HFF-Myc (cell line): Measurements from ENCODE around the gene MMP25.

Experiments
- DNase-seq: peaks from one replicate; pipeline ENCODE4 v3.0.0-alpha.2; 2011; ENCODE audit warnings: low read depth; ENCODE audit errors: extremely low read depth
- H3K4me3 ChIP-seq: replicated peaks from 2 replicates; pipeline ENCODE4 v1.5.1; 2011; ENCODE audit warnings: low read depth, mild to moderate bottlenecking, control low read depth, low read length
- TF ChIP-seq, protein P1 (sequence below): IDR thresholded peaks from 2 replicates; pipeline ENCODE4 v1.5.1; 2012; ENCODE audit warnings: mild to moderate bottlenecking, low read depth, low read length, control low read depth; ENCODE audit errors: missing control alignments

The MMP25 gene

DNA sequence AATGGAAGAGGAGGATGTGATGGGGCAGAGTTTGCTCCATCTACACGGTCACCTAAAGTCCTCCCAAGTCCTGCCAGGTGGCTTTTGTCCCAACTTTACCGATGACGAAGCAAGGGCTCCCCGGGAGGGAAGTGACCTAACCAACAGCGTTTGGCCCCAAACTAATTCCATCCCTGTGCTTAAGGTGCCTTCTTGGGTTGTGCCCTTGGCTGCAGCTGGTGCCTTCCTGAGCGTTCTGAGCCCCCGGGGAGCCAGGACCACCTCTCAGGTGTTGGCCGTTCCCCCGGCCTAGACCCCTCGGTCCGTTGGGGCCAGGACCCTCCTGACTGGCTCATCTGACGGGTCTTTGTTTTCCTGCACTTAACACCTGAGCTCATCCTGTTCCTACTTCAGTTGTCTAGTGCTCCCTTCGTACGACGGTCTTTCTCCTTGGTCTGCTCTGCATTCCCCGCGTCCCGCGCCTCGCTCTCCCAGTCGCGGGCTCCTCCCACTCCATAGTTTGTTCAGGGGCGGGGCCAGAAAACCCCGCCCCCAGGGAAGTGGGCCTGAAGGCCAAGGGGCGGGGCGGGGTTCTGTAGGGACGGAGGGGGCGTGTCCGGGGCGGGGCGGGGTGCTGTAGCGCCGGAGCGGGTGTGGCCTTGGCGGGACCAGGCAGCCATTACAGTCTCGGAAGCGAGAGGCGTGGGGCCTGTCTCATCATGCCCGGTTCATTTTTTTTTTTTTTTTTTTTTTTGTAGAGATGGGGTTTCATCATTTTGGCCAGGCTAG lies 53.6 kb downstream of the MMP25 start:
- TF ChIP-seq, protein P1, sequence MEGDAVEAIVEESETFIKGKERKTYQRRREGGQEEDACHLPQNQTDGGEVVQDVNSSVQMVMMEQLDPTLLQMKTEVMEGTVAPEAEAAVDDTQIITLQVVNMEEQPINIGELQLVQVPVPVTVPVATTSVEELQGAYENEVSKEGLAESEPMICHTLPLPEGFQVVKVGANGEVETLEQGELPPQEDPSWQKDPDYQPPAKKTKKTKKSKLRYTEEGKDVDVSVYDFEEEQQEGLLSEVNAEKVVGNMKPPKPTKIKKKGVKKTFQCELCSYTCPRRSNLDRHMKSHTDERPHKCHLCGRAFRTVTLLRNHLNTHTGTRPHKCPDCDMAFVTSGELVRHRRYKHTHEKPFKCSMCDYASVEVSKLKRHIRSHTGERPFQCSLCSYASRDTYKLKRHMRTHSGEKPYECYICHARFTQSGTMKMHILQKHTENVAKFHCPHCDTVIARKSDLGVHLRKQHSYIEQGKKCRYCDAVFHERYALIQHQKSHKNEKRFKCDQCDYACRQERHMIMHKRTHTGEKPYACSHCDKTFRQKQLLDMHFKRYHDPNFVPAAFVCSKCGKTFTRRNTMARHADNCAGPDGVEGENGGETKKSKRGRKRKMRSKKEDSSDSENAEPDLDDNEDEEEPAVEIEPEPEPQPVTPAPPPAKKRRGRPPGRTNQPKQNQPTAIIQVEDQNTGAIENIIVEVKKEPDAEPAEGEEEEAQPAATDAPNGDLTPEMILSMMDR = no peak
- peak; percentile 51 for DNase-seq
- no peak overlapping the region for H3K4me3 ChIP-seq

DNA sequence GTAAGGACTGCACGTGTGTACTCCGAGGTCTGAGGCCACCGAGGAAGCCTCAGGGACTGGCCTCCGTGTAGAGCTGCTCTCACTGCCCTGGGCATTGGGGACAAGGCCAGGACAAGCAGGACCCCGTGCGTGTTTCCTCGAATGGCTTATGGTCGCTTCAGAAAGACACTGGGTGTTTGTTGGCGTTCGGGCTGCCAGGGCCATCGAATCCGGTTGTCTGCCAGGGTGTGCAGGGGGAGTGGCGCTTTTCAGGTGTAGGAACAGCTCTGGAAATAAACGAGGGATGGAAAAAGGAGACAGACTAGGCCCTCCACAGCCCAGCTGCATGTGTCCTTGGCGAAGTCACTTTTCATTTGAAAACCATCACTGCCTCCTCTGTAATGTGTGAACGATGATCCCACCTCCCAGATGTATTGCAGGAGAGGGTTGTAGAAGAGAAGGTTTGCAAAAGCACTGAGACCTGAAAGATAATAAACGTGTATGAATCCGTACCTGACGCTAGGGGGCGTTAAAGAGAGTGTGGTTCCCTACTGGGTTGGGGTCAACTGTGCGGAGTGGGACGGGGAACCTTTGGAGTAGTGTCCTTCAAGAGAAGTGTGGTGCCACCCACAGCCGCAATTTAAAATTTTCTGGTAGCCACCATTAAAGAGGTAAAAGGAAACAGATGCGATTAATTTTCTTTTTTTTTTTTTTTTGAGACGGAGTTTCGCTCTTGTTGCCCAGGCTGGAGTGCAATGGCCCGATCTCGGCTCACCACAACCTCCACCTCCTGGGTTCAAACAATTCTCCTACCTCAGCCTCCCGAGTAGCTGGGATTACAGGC lies 54.9 kb downstream of the MMP25 start:
- TF ChIP-seq, protein P1 = peak; percentile 64
- H3K4me3 ChIP-seq = no peak overlapping the region
- DNase-seq = no peak

DNA sequence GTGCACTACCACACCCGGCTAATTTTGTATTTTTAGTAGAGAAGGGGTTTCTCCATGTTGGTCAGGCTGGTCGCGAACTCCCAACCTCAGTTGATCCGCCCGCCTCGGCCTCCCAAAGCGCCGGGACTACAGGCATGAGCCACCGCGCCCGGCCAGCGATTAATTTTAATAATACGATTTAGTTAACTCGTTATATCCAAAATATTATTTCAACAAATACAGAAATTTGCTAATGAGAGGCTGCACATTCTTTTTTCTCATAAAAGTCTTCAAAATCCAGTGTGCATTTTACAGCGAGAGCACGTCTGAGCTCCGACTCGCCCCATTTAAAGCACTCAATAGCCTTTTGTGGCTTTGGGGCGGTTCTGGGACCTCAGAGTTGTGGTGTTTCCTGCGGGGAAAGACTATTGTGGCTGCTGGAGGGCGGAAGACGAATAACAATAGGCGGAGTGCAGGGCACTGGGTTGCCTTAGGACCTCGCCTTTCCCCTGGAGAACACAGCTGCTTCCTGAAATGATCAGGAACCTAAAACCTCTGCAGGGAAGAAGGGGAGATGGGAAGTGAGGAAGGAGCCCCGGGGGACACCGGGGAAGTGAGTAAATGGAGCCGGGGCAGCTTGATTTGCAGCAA lies 55.6 kb downstream of the MMP25 start:
- DNase-seq = no peak
- TF ChIP-seq, protein P1 = no peak
- H3K4me3 ChIP-seq = no peak overlapping the region

DNA sequence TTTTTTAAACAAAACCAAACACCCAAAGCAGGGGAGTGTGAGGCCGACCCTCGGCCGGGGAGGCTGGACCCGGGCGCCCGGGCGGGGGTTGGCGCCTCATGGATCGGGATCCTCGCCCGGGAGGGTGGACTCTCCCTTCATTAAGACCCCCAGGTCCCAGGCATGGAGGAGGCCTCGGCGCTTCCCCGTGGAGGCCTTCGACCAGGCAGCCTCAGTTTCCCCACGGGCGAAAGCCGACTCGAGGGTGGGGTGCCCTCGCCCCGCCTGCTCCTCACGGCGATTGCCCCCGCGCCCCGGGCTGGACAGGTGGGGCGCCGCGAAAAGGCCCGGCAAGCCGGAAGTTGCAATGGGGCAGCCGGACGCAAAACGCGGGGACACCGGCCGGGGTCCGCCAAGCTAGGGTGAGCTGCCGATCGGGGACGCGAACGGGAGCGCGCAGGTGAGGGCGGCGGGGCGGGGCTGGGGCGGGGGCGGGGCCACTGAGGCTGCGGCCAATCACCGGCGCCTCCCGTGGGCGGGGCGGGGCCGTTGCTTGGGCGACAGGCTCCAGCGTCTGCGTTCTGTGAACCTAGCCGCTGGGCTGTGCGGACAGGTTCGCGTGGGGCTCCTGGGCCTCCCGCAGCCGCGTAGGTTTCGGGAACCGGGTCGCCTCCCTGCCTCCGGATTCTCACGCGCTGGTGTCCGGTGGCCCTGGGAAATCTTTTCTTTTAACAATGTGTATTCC lies 60.0 kb downstream of the MMP25 start:
- no peak for DNase-seq
- TF ChIP-seq, protein P1 = no peak
- peak overlapping the region; percentile 61 for H3K4me3 ChIP-seq
